Heart right ventricle (tissue), 16 donors: Measurements from ENCODE around the gene SDF2L1. TPM values are rescaled to one million over a fixed set of nuclear protein-coding genes. Genes with fewer than 3 reads are reported as not detected.
A peak's percentile ranks its signal among the peaks of the same experiment; 100 is the strongest.
"Not testable (repeated sequence)": the region's sequence is repeated elsewhere in the genome, so short reads cannot be mapped to it uniquely, and the experiment has no call there.

Experiments used
- ATAC-seq, 8 donors: fragments of 200-7000 bp; cut with Tn5 transposase; one replicate each; pipeline ENCODE4 v1.9.1; 2020; ENCODE audit warnings: mild to moderate bottlenecking in 8 of 8, moderate library complexity in 8 of 8, moderate number of reproducible peaks in 1 of 8
- DNase-seq, 2 donors: peaks; one replicate each; pipeline ENCODE4 v3.0.0-alpha.2; 2020
- H3K27ac ChIP-seq, 10 donors: fragments of 200-600 bp; sonication (generic) in 2 of 10; one replicate each; pipeline versions ENCODE4 v1.5.0 to v1.8.0; 2020 to 2022; ENCODE audit warnings: mild to moderate bottlenecking in 3 of 10
- H3K27me3 ChIP-seq, 7 donors: fragments of 200-600 bp; one replicate each; pipeline ENCODE4 v1.8.0; 2021 to 2022; ENCODE audit warnings: mild to moderate bottlenecking in 2 of 7
- H3K36me3 ChIP-seq, 9 donors: fragments of 200-600 bp; sonication (generic) in 1 of 9; one replicate each; pipeline versions ENCODE4 v1.5.0 to v1.8.0; 2020 to 2022; ENCODE audit warnings: mild to moderate bottlenecking in 2 of 9
- H3K4me1 ChIP-seq, 9 donors: fragments of 200-600 bp; sonication (generic) in 1 of 9; one replicate each; pipeline versions ENCODE4 v1.5.0 to v1.8.0; 2020 to 2022; ENCODE audit warnings: mild to moderate bottlenecking in 4 of 9
- H3K4me3 ChIP-seq, 10 donors: fragments of 200-600 bp; sonication (generic) in 2 of 10; one replicate each; pipeline versions ENCODE4 v1.5.0 to v1.8.0; 2020 to 2022; ENCODE audit warnings: mild to moderate bottlenecking in 7 of 10, moderate library complexity in 2 of 10
- H3K9me3 ChIP-seq, 11 donors: fragments of 200-600 bp in 10 of 11; sonication (generic) in 2 of 11; one replicate each; pipeline versions ENCODE4 v1.5.0 to v1.8.0; 2013 to 2022; ENCODE audit warnings: mild to moderate bottlenecking in 2 of 11, control low read depth in 1 of 11, moderate library complexity in 1 of 11
- WGBS, 2 donors: extraction: QIAGEN DNeasy Blood & Tissue Kit; methylation state at CpG; one replicate each; pipeline ENCODE4 v1.1.7; 2013; ENCODE audit warnings: inconsistent platforms in 1 of 2; 5-methylcytosine and 5-hydroxymethylcytosine counted together
- intact Hi-C, 10 donors: fragments of 100-400 bp; cut with DNase I; formaldehyde crosslinking; loops; one replicate each; pipeline versions ENCODE4 v1.11.1 to v1.14.2; 2022
- polyA plus RNA-seq, 2 donors: library from polyadenylated mRNA; stranded (reverse); fragments of 200-250 nt; gene quantifications; one replicate each; pipeline ENCODE4 v1.2.3, GENCODE V29; 2013
- total RNA-seq, 10 donors: library from RNA; stranded (reverse); fragmentation: NEBNext Ultra II Directional in 3 of 10; extraction: Animal tissue kit (Norgen Biotek cat#: 25700) in 3 of 10; gene quantifications; one replicate each; pipeline versions ENCODE4 v1.2.1 to v1.2.4, GENCODE V29; 2021 to 2023
- TF ChIP-seq, protein P1 (sequence below), 9 donors: fragments of 200-600 bp; sonication (generic) in 2 of 9; IDR thresholded peaks; one replicate each; pipeline versions ENCODE4 v1.5.0 to v1.8.0; 2021 to 2022; ENCODE audit warnings: antibody characterized with exemption in 9 of 9, mild to moderate bottlenecking in 5 of 9, moderate library complexity in 1 of 9
- donor health status: Arrhythmogenic right ventricular cardiomyopathy.
- donor health status: ischemic (EF 13 %, LVEDD 7.1; RV severe dilation, severe dysfunction).
- donor health status: healthy with polysubstance abuse.
- donor health status: DM: no; HTN: yes; CAD: no.
- donor health status: DM: no; HTN: no; CAD: no.
- donor health status: ischemic (EF 25% LVEDD 6.9; RV normal size, moderate dysfunction).
- donor health status: ischemic (EF 25% LVEDD 5.7; RV mildly dilated, moderate dysfunction).
- donor health status: healthy.
- donor health status: DM: yes; HTN: yes; CAD: no.
- donor health status: Ischemic cardiomyopathy.
- donor health status: ischemic (EF 35%, LVEDD 5.7; RV mildly dilated, moderate dysfunction).
- donor health status: nonischemic (EF 11% LVEDD 7.7; RV severe dilation, severe dysfunction).
- donor health status: DM: yes; HTN: yes; CAD: no.
- donor health status: PGD.
- donor health status: ischemic (EF 29% LVEDD 5.4; RV normal size, mild dysfunction).
- donor health status: nonischemic (EF 23%, LVEDD 6.1; RV moderate dilation, normal function).

The SDF2L1 gene
- total and polyA plus RNA-seq, 12 donors: 10.8 to 325 (median 18.3) TPM

DNA sequence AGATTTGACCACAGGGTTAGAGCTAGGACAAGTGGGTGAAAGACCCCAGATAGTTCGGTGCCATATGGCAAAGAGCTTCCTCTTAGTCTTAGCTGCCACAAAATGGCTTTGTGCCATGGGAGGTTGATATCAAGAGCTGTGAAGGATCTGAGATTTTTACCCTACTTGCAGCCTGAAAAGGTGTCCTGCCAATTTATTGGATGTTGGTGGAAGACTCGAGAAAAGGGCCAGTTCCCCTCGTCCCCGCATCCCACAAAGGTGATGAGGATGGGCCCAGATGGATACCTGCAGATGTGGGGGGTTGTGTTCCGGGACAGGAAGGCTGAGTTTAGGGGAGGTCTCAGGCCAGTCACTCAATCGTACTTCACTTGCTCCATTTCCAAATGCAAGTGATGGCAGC is 39.5 kb upstream of the SDF2L1 start:
- intact Hi-C loops: no loop called here
- TF ChIP-seq, protein P1, sequence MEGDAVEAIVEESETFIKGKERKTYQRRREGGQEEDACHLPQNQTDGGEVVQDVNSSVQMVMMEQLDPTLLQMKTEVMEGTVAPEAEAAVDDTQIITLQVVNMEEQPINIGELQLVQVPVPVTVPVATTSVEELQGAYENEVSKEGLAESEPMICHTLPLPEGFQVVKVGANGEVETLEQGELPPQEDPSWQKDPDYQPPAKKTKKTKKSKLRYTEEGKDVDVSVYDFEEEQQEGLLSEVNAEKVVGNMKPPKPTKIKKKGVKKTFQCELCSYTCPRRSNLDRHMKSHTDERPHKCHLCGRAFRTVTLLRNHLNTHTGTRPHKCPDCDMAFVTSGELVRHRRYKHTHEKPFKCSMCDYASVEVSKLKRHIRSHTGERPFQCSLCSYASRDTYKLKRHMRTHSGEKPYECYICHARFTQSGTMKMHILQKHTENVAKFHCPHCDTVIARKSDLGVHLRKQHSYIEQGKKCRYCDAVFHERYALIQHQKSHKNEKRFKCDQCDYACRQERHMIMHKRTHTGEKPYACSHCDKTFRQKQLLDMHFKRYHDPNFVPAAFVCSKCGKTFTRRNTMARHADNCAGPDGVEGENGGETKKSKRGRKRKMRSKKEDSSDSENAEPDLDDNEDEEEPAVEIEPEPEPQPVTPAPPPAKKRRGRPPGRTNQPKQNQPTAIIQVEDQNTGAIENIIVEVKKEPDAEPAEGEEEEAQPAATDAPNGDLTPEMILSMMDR (IDR thresholded peaks at IDR 0.05): no peak

DNA sequence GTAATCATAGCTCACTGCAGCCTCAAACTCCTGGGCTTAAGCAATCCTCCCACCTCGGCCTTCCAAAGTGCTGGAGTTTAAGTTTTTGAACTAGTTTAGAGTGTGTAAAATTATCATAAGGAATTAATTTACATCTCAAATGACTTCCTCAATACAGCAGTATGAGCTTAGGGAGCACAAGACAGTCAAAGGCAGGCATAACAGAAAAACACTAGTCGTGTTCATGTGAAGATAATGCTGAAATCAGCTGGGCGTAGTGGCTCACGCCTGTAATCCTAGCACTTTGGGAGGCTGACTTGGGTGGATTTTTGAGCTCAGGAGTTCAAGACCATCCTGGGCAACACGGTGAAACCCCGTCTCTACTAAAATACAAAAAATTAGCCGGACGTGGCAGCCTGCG is 38.1 kb upstream of the SDF2L1 start:
- H3K36me3 ChIP-seq: peaks cover 0 to 22% (median 0%) of the 10 kb centered on the region in 9 donors
- H3K9me3 ChIP-seq: no peaks in the 10 kb centered on the region
- H3K27me3 ChIP-seq: no peaks in the 10 kb centered on the region
- no peak overlapping the region for H3K27ac ChIP-seq
- no peak for ATAC-seq
- WGBS, 2 donors: 87 to 90% methylated on average over 9 of the region's 9 CpGs
- DNase-seq: no peak
- intact Hi-C loops: no loop called here
- no peak overlapping the region for H3K4me3 ChIP-seq
- TF ChIP-seq, protein P1 (IDR thresholded peaks at IDR 0.05): no peak
- H3K4me1 ChIP-seq: peaks cover 0 to 57% (median 23%) of the 10 kb centered on the region in 9 donors

More for the DNA sequence above, 39.5 kb upstream of the SDF2L1 start:
- Histone ChIP-seq H3K27me3 (no peaks in the 10 kb centered on the region), H3K4me3 (no peak overlapping the region), H3K9me3 (no peaks in the 10 kb centered on the region), H3K4me1 (peaks cover 0 to 59% (median 23%) of the 10 kb centered on the region in 9 donors), H3K27ac (no peak overlapping the region), H3K36me3 (peaks cover 0 to 22% (median 0%) of the 10 kb centered on the region in 9 donors)
- no peak for ATAC-seq
- 93 to 95% methylated on average over 6 of the region's 6 CpGs for WGBS, 2 donors
- no peak for DNase-seq

DNA sequence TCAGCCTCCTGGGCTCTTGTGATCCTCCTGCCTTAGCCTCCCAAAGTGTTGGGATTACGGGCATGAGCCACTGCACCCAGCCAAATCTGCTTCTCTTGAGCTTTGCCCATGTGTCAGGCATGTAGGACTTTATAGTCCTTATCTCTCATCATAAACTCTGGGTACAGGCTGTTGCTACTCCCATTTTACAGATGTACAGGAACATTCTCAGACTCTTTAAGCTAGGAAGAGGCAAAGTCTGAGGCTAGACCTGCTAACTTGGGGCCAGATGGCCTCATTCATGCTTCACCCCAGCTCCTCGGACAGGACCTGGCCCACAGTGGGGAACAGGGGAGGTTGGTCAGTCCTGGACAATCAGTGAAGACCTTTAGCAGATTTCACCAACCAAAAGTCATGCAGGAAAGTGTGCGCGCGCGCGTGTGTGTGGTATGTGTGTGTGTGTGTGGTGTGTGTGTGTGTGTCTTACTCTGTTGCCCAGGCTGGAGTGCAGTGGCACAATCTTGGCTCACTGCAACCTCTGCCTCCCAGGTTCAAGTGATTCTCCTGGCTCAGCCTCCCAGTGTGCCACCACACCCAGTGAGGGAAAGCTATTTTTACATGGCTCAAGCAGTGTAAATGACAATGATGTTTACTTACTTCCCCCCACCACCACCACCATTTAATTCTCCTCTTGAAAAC is 36.1 kb upstream of the SDF2L1 start:
- TF ChIP-seq, protein P1 (IDR thresholded peaks at IDR 0.05): no peak
- H3K27ac ChIP-seq: peak overlapping the region in 1 of 10 donors; percentile 10
- intact Hi-C loops: no loop called here
- ATAC-seq: peak in 1 of 8 donors; percentile 15
- H3K27me3 ChIP-seq: no peaks in the 10 kb centered on the region
- no peak overlapping the region for H3K4me3 ChIP-seq
- WGBS, 2 donors: 99% methylated on average over 7 of the region's 7 CpGs
- peaks cover 0 to 26% (median under 1%) of the 10 kb centered on the region in 9 donors for H3K36me3 ChIP-seq
- H3K9me3 ChIP-seq: no peaks in the 10 kb centered on the region
- peaks cover 0 to 46% (median 21%) of the 10 kb centered on the region in 9 donors for H3K4me1 ChIP-seq
- no peak for DNase-seq

DNA sequence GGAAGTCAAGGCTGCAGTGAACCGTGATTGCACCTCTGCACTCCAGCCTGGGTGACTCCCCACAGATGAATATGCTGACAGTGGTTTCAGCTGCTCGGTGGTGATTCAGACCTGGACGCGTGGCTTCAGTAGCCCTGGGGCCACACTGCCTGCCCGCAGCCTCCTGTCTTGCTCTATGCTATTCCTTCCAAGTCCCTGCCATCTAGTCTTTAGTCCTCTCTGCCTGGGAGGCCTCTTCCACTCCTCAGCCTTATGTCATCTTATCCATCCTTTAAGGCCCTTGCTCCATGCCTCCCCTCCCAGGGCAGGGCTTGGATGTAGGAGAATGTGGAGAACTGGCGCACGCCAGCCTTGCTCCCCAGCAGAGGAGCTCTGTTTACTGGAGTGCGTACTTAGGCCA is 35.3 kb upstream of the SDF2L1 start:
- no peak overlapping the region for H3K27ac ChIP-seq
- peaks cover 0 to 34% (median 7%) of the 10 kb centered on the region in 9 donors for H3K36me3 ChIP-seq
- WGBS, 2 donors: 96 to 97% methylated on average over 8 of the region's 8 CpGs
- peaks cover 0 to 42% (median 21%) of the 10 kb centered on the region in 9 donors for H3K4me1 ChIP-seq
- no peaks in the 10 kb centered on the region for H3K9me3 ChIP-seq
- no peak overlapping the region for H3K4me3 ChIP-seq
- no peak for ATAC-seq
- intact Hi-C loops: no loop called here
- DNase-seq: no peak
- no peaks in the 10 kb centered on the region for H3K27me3 ChIP-seq
- TF ChIP-seq, protein P1 (IDR thresholded peaks at IDR 0.05): no peak

DNA sequence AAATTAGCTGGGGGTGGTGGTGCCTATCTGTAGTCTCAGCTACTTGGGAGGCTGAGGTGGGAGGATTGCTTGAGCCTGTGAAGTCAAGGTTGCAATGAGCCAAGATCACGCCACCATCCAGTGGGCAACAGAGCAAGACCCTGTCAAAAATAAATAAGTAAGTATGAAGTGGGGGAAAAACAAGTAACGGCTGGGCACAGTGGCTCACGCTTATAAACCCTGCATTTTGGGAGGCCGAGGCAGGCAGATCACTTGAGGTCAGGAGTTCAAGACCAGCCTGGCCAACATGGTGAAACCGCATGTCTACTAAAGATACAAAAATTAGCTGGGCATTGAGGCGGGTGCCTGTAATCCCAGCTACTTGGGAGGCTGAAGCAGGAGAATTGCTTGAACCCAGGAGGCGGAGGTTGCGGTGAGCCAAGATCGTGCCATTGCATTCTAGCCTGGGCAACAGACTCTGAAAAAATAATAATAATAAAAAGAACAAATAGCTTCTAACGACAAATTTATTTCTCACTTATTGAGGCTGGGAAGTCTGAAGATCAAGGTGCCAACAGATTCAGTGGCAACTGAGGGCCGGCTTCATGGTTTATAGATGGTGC is 32.4 kb upstream of the SDF2L1 start:
- not testable (repeated sequence) for H3K27ac ChIP-seq, DNase-seq, H3K27me3 ChIP-seq, H3K4me3 ChIP-seq, ATAC-seq, H3K9me3 ChIP-seq
- intact Hi-C loops: loop anchor here in 1 of 10 donors (5.0 kb wide), 1 partner anchor 32 kb away; no protein-coding TSS in a partner anchor
- peaks cover 0 to 61% (median 14%) of the 10 kb centered on the region in 9 donors for H3K36me3 ChIP-seq
- peaks cover 0 to 30% (median 8%) of the 10 kb centered on the region in 9 donors for H3K4me1 ChIP-seq
- 98% methylated on average over 11 of the region's 11 CpGs for WGBS, 2 donors
